Keratinocyte (primary cell): ENCODE results near the gene SFMBT2.

Source experiments
- EZH2 ChIP-seq: IDR thresholded peaks from one replicate; pipeline ENCODE4 v1.6.1; 2012; ENCODE audit warnings: inconsistent platforms, mild to moderate bottlenecking, low read length, moderate library complexity
- TF ChIP-seq, protein P1 (sequence below), 3 experiments: IDR thresholded peaks in 1 of 3; conservative IDR thresholded peaks in 1 of 3; optimal IDR thresholded peaks in 1 of 3; 2 replicates in 2 of 3; 3 replicates in 1 of 3; pipeline versions ENCODE3 to v1.5.1; 2011; ENCODE audit warnings: low read length in 3 of 3, mild to moderate bottlenecking in 3 of 3, moderate library complexity in 2 of 3, control low read depth in 1 of 3, inconsistent platforms in 1 of 3; ENCODE audit not compliant: insufficient read depth in 2 of 3; ENCODE audit errors: extremely low read depth in 1 of 3

DNA sequence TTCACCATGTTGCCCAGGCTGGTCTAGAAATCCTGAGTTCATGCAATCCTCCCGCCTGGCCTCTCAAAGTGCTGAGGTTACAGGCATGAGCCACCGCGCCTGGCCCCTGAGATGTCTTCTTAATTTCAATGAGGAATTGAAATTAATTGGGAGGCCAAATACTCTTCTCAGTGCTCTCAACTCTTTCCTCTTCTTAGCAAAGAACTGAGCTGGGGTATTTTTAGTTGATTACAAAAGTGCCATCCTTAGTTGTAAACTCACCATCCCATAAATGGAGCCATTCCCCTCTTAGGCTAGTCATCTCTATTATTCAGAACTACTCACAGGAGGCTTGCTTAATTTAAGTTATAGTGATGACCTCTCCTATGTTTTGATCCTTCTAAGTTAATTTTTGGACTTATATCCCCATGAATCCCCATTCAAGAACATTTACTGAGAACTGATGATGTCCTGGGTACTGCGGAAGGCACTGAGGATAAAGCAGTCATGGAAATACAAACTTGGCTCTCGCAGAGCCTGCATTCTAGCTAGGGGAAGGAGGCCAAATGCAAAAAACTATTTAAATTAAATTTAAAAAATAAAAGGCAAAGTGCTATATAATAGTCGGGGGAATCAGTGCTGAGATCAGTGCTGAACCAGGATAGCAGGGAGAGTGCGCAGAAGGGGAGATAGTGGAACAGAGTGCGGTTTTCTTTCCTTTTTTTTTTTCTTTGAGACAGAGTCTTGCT is 145.3 kb downstream of the SFMBT2 start:
- TF ChIP-seq, protein P1, sequence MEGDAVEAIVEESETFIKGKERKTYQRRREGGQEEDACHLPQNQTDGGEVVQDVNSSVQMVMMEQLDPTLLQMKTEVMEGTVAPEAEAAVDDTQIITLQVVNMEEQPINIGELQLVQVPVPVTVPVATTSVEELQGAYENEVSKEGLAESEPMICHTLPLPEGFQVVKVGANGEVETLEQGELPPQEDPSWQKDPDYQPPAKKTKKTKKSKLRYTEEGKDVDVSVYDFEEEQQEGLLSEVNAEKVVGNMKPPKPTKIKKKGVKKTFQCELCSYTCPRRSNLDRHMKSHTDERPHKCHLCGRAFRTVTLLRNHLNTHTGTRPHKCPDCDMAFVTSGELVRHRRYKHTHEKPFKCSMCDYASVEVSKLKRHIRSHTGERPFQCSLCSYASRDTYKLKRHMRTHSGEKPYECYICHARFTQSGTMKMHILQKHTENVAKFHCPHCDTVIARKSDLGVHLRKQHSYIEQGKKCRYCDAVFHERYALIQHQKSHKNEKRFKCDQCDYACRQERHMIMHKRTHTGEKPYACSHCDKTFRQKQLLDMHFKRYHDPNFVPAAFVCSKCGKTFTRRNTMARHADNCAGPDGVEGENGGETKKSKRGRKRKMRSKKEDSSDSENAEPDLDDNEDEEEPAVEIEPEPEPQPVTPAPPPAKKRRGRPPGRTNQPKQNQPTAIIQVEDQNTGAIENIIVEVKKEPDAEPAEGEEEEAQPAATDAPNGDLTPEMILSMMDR (optimal IDR thresholded peaks at IDR 0.05 in 1 of 3, IDR thresholded peaks at IDR 0.05 in 1 of 3, conservative IDR thresholded peaks at IDR 0.05 in 1 of 3; ENCODE audit: extremely low read depth in 1 of 3, insufficient read depth in 2 of 3, low read length in 3 of 3): no peak
- no peak for TF ChIP-seq EZH2
